KMS-11 (cell line): ENCODE measurements around the gene GNG7.

Experiments
- H2AFZ ChIP-seq: fragments of 200-600 bp; sonication (generic); 2 replicates; pipeline ENCODE4 v1.6.1; 2016; ENCODE audit warnings: antibody characterized with exemption, mixed run types, low read depth
- H3K27ac ChIP-seq: fragments of 200-600 bp; sonication (generic); 2 replicates; pipeline ENCODE4 v1.6.1; 2016; ENCODE audit warnings: mild to moderate bottlenecking, mixed run types
- H3K27me3 ChIP-seq: fragments of 200-600 bp; sonication (generic); 2 replicates; pipeline ENCODE4 v1.6.1; 2017; ENCODE audit warnings: mild to moderate bottlenecking, low read depth, mixed run types, moderate library complexity; ENCODE audit not compliant: insufficient read depth
- H3K36me3 ChIP-seq: fragments of 200-600 bp; sonication (generic); 2 replicates; pipeline ENCODE4 v1.6.1; 2017; ENCODE audit warnings: mild to moderate bottlenecking, mixed run types; ENCODE audit not compliant: insufficient read depth
- H3K4me1 ChIP-seq: fragments of 200-600 bp; sonication (generic); 2 replicates; pipeline ENCODE4 v1.6.1; 2016; ENCODE audit warnings: mild to moderate bottlenecking, low read depth, mixed run types; ENCODE audit not compliant: poor library complexity, severe bottlenecking
- H3K4me2 ChIP-seq: fragments of 200-600 bp; sonication (generic); 2 replicates; pipeline ENCODE4 v1.7.0; 2016; ENCODE audit warnings: mild to moderate bottlenecking, mixed run types
- H3K4me3 ChIP-seq: fragments of 200-600 bp; sonication (generic); IDR thresholded peaks from 2 replicates; pipeline ENCODE4 v1.6.1; 2017; ENCODE audit warnings: low read depth, low read length, mixed read lengths; ENCODE audit not compliant: insufficient read depth
- H3K79me2 ChIP-seq: fragments of 200-600 bp; sonication (generic); 2 replicates; pipeline ENCODE4 v1.6.1; 2016; ENCODE audit warnings: low read depth, mixed run types; ENCODE audit not compliant: insufficient read depth
- H3K9ac ChIP-seq: fragments of 200-600 bp; sonication (generic); 2 replicates; pipeline ENCODE4 v1.6.1; 2016; ENCODE audit warnings: mild to moderate bottlenecking, mixed run types
- H4K20me1 ChIP-seq: fragments of 200-600 bp; sonication (generic); 2 replicates; pipeline ENCODE4 v1.6.1; 2016; ENCODE audit warnings: mild to moderate bottlenecking, mixed run types; ENCODE audit not compliant: insufficient read depth
- CTCF ChIP-seq: fragments of 200-600 bp; sonication (generic); conservative IDR thresholded peaks from 2 replicates; pipeline ENCODE4 v1.6.1; 2017; ENCODE audit warnings: low read depth, mild to moderate bottlenecking, antibody characterized with exemption, low read length, moderate library complexity, mixed read lengths

The GNG7 gene

GRCh38 chr19:2616741-2617392, 85.6 kb downstream of the GNG7 start:
- Histone ChIP-seq H4K20me1 (no peaks in the 10 kb centered on the region), H3K36me3 (no peaks in the 10 kb centered on the region), H3K4me2 (no peak overlapping the region), H3K27ac (no peak overlapping the region), H3K9ac (no peak overlapping the region), H3K4me1 (peaks cover 52% of the 10 kb centered on the region), H3K79me2 (no peaks in the 10 kb centered on the region), H3K4me3 (no peak overlapping the region), H3K27me3 (no peaks in the 10 kb centered on the region), H2AFZ (no peak overlapping the region)
- TF ChIP-seq CTCF = no peak

GRCh38 chr19:2615782-2616181, 86.7 kb downstream of the GNG7 start:
- peaks cover 46% of the 10 kb centered on the region for H3K4me1 ChIP-seq
- H3K27me3 ChIP-seq = no peaks in the 10 kb centered on the region
- H4K20me1 ChIP-seq = no peaks in the 10 kb centered on the region
- no peak overlapping the region for H3K27ac ChIP-seq
- no peak overlapping the region for H3K4me2 ChIP-seq
- TF ChIP-seq CTCF = no peak
- no peak overlapping the region for H2AFZ ChIP-seq
- no peak overlapping the region for H3K4me3 ChIP-seq
- H3K79me2 ChIP-seq = no peaks in the 10 kb centered on the region
- no peaks in the 10 kb centered on the region for H3K36me3 ChIP-seq
- H3K9ac ChIP-seq = no peak overlapping the region

GRCh38 chr19:2613507-2614295, 88.8 kb downstream of the GNG7 start:
- Histone ChIP-seq H3K4me3 (no peak overlapping the region), H3K27me3 (no peaks in the 10 kb centered on the region), H3K79me2 (no peaks in the 10 kb centered on the region), H3K27ac (no peak overlapping the region), H4K20me1 (no peaks in the 10 kb centered on the region), H3K4me2 (peak overlapping the region; percentile 33; the same call in 1 of the 2 replicates), H3K9ac (no peak overlapping the region), H3K4me1 (peaks cover 48% of the 10 kb centered on the region), H3K36me3 (no peaks in the 10 kb centered on the region), H2AFZ (no peak overlapping the region)
- TF ChIP-seq CTCF = peak; percentile 78

GRCh38 chr19:2612619-2613249, 89.8 kb downstream of the GNG7 start:
- H3K27ac ChIP-seq = no peak overlapping the region
- H4K20me1 ChIP-seq = no peaks in the 10 kb centered on the region
- H2AFZ ChIP-seq = no peak overlapping the region
- H3K79me2 ChIP-seq = no peaks in the 10 kb centered on the region
- no peak overlapping the region for H3K9ac ChIP-seq
- H3K4me1 ChIP-seq = peaks cover 55% of the 10 kb centered on the region
- no peak overlapping the region for H3K4me2 ChIP-seq
- no peak overlapping the region for H3K4me3 ChIP-seq
- no peak for TF ChIP-seq CTCF
- no peaks in the 10 kb centered on the region for H3K27me3 ChIP-seq
- no peaks in the 10 kb centered on the region for H3K36me3 ChIP-seq
